Lung (tissue), 12 donors: ENCODE results near the gene CTSC. TPM values are rescaled to one million over a fixed set of nuclear protein-coding genes. Genes with fewer than 3 reads are reported as not detected.

Source experiments
- ATAC-seq: fragments of 200-7000 bp; cut with Tn5 transposase; one replicate; pipeline ENCODE4 v1.9.1; 2020; ENCODE audit warnings: moderate number of reproducible peaks; ENCODE audit not compliant: insufficient read depth, low FRiP score
- DNase-seq, 3 donors: peaks; one replicate each; pipeline ENCODE4 v3.0.0-alpha.2; 2013 to 2017
- H3K27ac ChIP-seq, 2 donors: one replicate each; pipeline ENCODE4 v1.5.1; 2013; ENCODE audit warnings: mild to moderate bottlenecking in 2 of 2, moderate library complexity in 2 of 2, control low read depth in 1 of 2, inconsistent platforms in 1 of 2, low read depth in 1 of 2, low read length in 1 of 2
- H3K27me3 ChIP-seq, 3 donors: one replicate each; pipeline ENCODE4 v1.5.1; 2013; ENCODE audit warnings: low read length in 2 of 3; ENCODE audit not compliant: control insufficient read depth in 3 of 3, insufficient read depth in 3 of 3
- H3K36me3 ChIP-seq, 4 donors: one replicate each; pipeline ENCODE4 v1.5.1; 2013; ENCODE audit warnings: low read length in 4 of 4, mild to moderate bottlenecking in 1 of 4, moderate library complexity in 1 of 4; ENCODE audit not compliant: control insufficient read depth in 4 of 4, insufficient read depth in 4 of 4
- H3K4me1 ChIP-seq, 5 donors: one replicate each; pipeline ENCODE4 v1.5.1; 2013; ENCODE audit warnings: low read length in 5 of 5, mild to moderate bottlenecking in 2 of 5, moderate library complexity in 1 of 5; ENCODE audit not compliant: control insufficient read depth in 5 of 5, insufficient read depth in 5 of 5
- H3K4me3 ChIP-seq: one replicate; pipeline ENCODE4 v1.5.1; 2013; ENCODE audit warnings: mild to moderate bottlenecking, control low read depth, moderate library complexity
- H3K9ac ChIP-seq, 2 donors: one replicate each; pipeline ENCODE4 v1.5.1; 2013; ENCODE audit warnings: low read length in 2 of 2, control low read depth in 1 of 2; ENCODE audit not compliant: insufficient read depth in 1 of 2
- H3K9me3 ChIP-seq, 4 donors: one replicate each; pipeline ENCODE4 v1.5.1; 2013; ENCODE audit warnings: low read length in 3 of 4, mild to moderate bottlenecking in 1 of 4, moderate library complexity in 1 of 4; ENCODE audit not compliant: control insufficient read depth in 4 of 4, insufficient read depth in 3 of 4
- CTCF ChIP-seq: IDR thresholded peaks from 2 replicates; pipeline ENCODE4 v1.5.1; 2012; ENCODE audit warnings: mild to moderate bottlenecking; ENCODE audit errors: control extremely low read depth, extremely low read depth
- WGBS, 2 donors: extraction: QIAGEN DNeasy Blood & Tissue Kit; methylation state at CpG; one replicate each; pipeline ENCODE4 v1.1.7; 2013; 5-methylcytosine and 5-hydroxymethylcytosine counted together
- polyA plus RNA-seq, 2 donors: library from polyadenylated mRNA; stranded (reverse); fragments of 200-250 nt; gene quantifications; one replicate each; pipeline ENCODE4 v1.2.1, GENCODE V29; 2013
- total RNA-seq, 2 donors: library from RNA; depleted of rRNA in 1 of 2; stranded (reverse); fragments of >200 nt in 1 of 2; gene quantifications; one replicate each; pipeline ENCODE4 v1.2.1, GENCODE V29; 2014 to 2021
- donor health status: control.
- donor health status: control.
- donor health status: Bipolar disorder and iron deficiency.
- donor health status: healthy.
- donor health status: DM: yes; HTN: yes; CAD: no.

Gene CTSC
- total and polyA plus RNA-seq, 4 donors, result 87.1 to 363 (median 221) TPM

GRCh38 chr11:88266919-88267318 lies 70.6 kb downstream of the CTSC start:
- no peak for TF ChIP-seq CTCF
- Histone ChIP-seq H3K4me3 (no peak overlapping the region), H3K4me1 (no peaks in the 10 kb centered on the region), H3K27ac (no peak overlapping the region), H3K36me3 (peaks cover 0 to 5% (median 0%) of the 10 kb centered on the region in 4 donors), H3K9me3 (peaks cover 0 to 4% (median 0%) of the 10 kb centered on the region in 4 donors), H3K9ac (no peak overlapping the region), H3K27me3 (no peaks in the 10 kb centered on the region)
- no peak for ATAC-seq
- WGBS, 2 donors, result 94 to 95% methylated on average over 1 of the region's 1 CpG
- no peak for DNase-seq

- no peak for DNase-seq
- Histone ChIP-seq H3K9ac (no peak overlapping the region), H3K27ac (no peak overlapping the region), H3K27me3 (no peaks in the 10 kb centered on the region), H3K36me3 (peaks cover 0 to 5% (median 0%) of the 10 kb centered on the region in 4 donors), H3K9me3 (peaks cover 0 to 4% (median 0%) of the 10 kb centered on the region in 4 donors), H3K4me3 (no peak overlapping the region), H3K4me1 (no peaks in the 10 kb centered on the region)
- TF ChIP-seq CTCF, result no peak
- no peak for ATAC-seq
These were observed 71.4 kb downstream of the CTSC start for GRCh38 chr11:88266157-88266556.

GRCh38 chr11:88259431-88259830 lies 78.1 kb downstream of the CTSC start:
- DNase-seq (no peak), ATAC-seq (no peak)
- no peak for TF ChIP-seq CTCF
- Histone ChIP-seq H3K27me3 (no peaks in the 10 kb centered on the region), H3K4me1 (no peaks in the 10 kb centered on the region), H3K9ac (no peak overlapping the region), H3K9me3 (peaks cover 0 to 24% (median 6%) of the 10 kb centered on the region in 4 donors), H3K4me3 (no peak overlapping the region), H3K36me3 (peaks cover 0 to 3% (median 0%) of the 10 kb centered on the region in 4 donors), H3K27ac (no peak overlapping the region)

GRCh38 chr11:88252208-88252607 lies 85.3 kb downstream of the CTSC start:
- peaks cover 0 to 8% (median under 1%) of the 10 kb centered on the region in 4 donors for H3K9me3 ChIP-seq
- peaks cover 0 to 27% (median 0%) of the 10 kb centered on the region in 5 donors for H3K4me1 ChIP-seq
- DNase-seq (no peak), ATAC-seq (no peak)
- H3K36me3 ChIP-seq, result no peaks in the 10 kb centered on the region
- no peak overlapping the region for H3K4me3 ChIP-seq
- H3K27me3 ChIP-seq, result no peaks in the 10 kb centered on the region
- H3K27ac ChIP-seq, result no peak overlapping the region
- H3K9ac ChIP-seq, result no peak overlapping the region
- no peak for TF ChIP-seq CTCF
